A673 (cell line): Measurements from ENCODE around the gene KCNG2. TPM values are rescaled to one million over a fixed set of nuclear protein-coding genes. Genes with fewer than 3 reads are reported as not detected.

Experiments
- BruUV-seq: library from RNA; stranded (reverse); fragments of 400-500 nt; replicated peaks from 2 replicates; lab custom pipeline; 2021; lab: Mats Ljungman, UMichigan
- CTCF ChIA-PET: fragments of 300-600 bp; sonication (Branson Sonifier 250); formaldehyde crosslinking; loops from one replicate; lab custom pipeline; 2022; ENCODE audit warnings: antibody characterized with exemption; lab: Charles Lee
- POLR2A ChIA-PET: fragments of 300-600 bp; sonication (Branson Sonifier 250); formaldehyde crosslinking; loops from one replicate; lab custom pipeline; 2022; ENCODE audit warnings: antibody characterized with exemption; ENCODE audit not compliant: low non-redundant PET; lab: Charles Lee
- DNase-seq: peaks from one replicate; pipeline ENCODE4 v3.0.0-alpha.2; 2015; ENCODE audit warnings: low spot score
- H3K27ac ChIP-seq: fragments of 200-600 bp; sonication (generic); 2 replicates; pipeline ENCODE4 v1.5.1; 2016; ENCODE audit warnings: mixed run types, low read depth, mild to moderate bottlenecking, mixed read lengths, antibody characterized with exemption, low read length; ENCODE audit not compliant: poor library complexity, severe bottlenecking
- H3K27me3 ChIP-seq: fragments of 200-600 bp; sonication (generic); replicated peaks from 2 replicates; pipeline ENCODE4 v1.6.1; 2017; ENCODE audit warnings: mixed run types, low read depth, mild to moderate bottlenecking, mixed read lengths, antibody characterized with exemption, low read length; ENCODE audit not compliant: insufficient read depth, poor library complexity
- H3K36me3 ChIP-seq: fragments of 200-600 bp; sonication (generic); 2 replicates; pipeline ENCODE4 v1.6.1; 2016; ENCODE audit warnings: mixed run types, mild to moderate bottlenecking, mixed read lengths, antibody characterized with exemption, low read length; ENCODE audit not compliant: insufficient read depth, poor library complexity, severe bottlenecking
- H3K4me1 ChIP-seq: fragments of 200-600 bp; sonication (generic); 2 replicates; pipeline ENCODE4 v1.6.1; 2017; ENCODE audit warnings: mixed run types, mild to moderate bottlenecking, mixed read lengths, antibody characterized with exemption, low read length; ENCODE audit not compliant: insufficient read depth, poor library complexity, severe bottlenecking
- H3K4me3 ChIP-seq: fragments of 200-600 bp; sonication (generic); 2 replicates; pipeline ENCODE4 v1.5.1; 2016; ENCODE audit warnings: low read depth, mixed run types, mild to moderate bottlenecking, mixed read lengths, low read length; ENCODE audit not compliant: poor library complexity, severe bottlenecking
- H3K9me3 ChIP-seq: fragments of 200-600 bp; sonication (generic); 2 replicates; pipeline ENCODE4 v1.6.1; 2016; ENCODE audit warnings: mixed run types, low read depth, mild to moderate bottlenecking, mixed read lengths, antibody characterized with exemption, low read length; ENCODE audit not compliant: poor library complexity, severe bottlenecking
- EZH2 ChIP-seq: fragments of 200-600 bp; sonication (generic); IDR thresholded peaks from 2 replicates; pipeline ENCODE4 v1.6.1; 2017; ENCODE audit warnings: borderline replicate concordance, low read depth, mild to moderate bottlenecking, mixed read lengths, antibody characterized with exemption, low read length; ENCODE audit not compliant: poor library complexity, severe bottlenecking
- intact Hi-C: fragments of 100-400 bp; cut with micrococcal nuclease; formaldehyde crosslinking; loops from one replicate; pipeline ENCODE4 v1.10.0; 2022; ENCODE audit not compliant: unreplicated experiment
- total RNA-seq: library from RNA; stranded (reverse); gene quantifications from 2 replicates; pipeline ENCODE4 v1.2.3, GENCODE V29; 2021
- TF ChIP-seq, protein P1 (sequence below): fragments of 300-800, 200-600 bp; sonication (generic); conservative IDR thresholded peaks from 2 replicates; pipeline ENCODE4 v1.5.1; 2017; ENCODE audit warnings: low read depth, mild to moderate bottlenecking, antibody characterized with exemption, low read length, moderate library complexity, mixed read lengths

The KCNG2 gene
- total RNA-seq, 1 experiment from 2014 or later = not detected

DNA sequence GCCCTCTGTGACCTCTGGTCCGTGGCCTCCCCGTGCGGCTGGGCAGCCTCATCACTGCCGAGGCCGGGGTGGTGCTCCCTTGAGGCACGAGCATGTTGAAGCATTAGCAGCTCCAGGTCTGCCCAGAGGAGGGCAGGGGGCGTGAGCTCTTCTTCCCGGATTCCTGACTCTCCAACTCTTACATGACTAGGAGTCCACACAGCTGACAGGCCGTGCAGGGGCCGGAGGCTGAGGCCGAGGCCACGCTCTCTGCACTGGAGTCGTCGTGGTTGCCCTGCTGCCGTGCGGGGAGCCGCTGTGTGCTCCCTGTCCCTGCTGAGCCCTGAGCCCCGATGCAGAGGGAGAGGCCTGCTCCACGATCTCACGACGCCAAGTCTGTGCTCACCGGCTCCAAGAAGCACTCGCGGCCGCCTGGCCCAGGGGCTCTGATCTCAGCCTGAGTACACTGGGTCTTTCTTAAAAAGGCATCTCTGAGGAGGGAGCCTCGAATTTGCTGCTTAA is 19.4 kb upstream of the KCNG2 start:
- CTCF ChIA-PET = no interaction called here
- H3K9me3 ChIP-seq = no peaks in the 10 kb centered on the region
- no peak overlapping the region for H3K27ac ChIP-seq
- no peaks in the 10 kb centered on the region for H3K4me1 ChIP-seq
- TF ChIP-seq EZH2 = no peak
- TF ChIP-seq, protein P1, sequence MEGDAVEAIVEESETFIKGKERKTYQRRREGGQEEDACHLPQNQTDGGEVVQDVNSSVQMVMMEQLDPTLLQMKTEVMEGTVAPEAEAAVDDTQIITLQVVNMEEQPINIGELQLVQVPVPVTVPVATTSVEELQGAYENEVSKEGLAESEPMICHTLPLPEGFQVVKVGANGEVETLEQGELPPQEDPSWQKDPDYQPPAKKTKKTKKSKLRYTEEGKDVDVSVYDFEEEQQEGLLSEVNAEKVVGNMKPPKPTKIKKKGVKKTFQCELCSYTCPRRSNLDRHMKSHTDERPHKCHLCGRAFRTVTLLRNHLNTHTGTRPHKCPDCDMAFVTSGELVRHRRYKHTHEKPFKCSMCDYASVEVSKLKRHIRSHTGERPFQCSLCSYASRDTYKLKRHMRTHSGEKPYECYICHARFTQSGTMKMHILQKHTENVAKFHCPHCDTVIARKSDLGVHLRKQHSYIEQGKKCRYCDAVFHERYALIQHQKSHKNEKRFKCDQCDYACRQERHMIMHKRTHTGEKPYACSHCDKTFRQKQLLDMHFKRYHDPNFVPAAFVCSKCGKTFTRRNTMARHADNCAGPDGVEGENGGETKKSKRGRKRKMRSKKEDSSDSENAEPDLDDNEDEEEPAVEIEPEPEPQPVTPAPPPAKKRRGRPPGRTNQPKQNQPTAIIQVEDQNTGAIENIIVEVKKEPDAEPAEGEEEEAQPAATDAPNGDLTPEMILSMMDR = no peak
- POLR2A ChIA-PET = no interaction called here
- no TSS peak for BruUV-seq
- no peak overlapping the region for H3K4me3 ChIP-seq
- DNase-seq = no peak
- peaks cover 16% of the 10 kb centered on the region for H3K27me3 ChIP-seq
- no peaks in the 10 kb centered on the region for H3K36me3 ChIP-seq
- intact Hi-C loops = no loop called here

DNA sequence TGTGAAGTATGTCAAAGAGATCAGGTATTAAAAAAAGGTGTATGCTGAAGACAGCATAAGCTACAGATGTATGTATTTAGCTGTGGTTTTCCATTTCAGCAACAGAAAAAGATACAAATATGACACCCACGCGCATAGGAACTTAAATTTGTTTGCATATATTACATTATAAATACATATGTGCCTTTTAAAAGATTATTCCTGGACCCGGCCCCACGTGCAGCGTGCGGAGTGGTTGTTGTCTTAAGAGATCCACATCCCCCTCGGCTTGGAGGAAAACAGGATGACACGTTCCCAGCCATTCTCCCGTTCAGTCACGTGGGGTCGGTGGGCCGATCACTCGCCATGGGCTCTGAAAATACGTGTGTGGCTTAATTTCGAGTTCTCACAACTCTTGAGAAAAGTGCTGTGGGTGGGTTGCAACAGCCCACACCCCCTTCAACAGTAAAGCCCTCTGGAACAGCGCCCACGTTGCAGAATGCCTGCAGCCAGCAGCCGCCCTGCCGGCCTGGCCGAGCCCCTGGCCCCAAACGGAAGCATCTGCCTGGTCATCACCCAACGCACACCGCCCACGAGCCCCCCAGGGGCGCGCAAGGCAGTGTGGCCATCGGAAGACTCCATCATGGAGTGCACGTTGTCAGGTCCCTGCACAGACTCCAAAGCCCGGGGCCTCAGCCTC is 18.6 kb upstream of the KCNG2 start:
- Histone ChIP-seq H3K36me3 (no peaks in the 10 kb centered on the region), H3K27me3 (peaks cover 20% of the 10 kb centered on the region), H3K9me3 (no peaks in the 10 kb centered on the region), H3K4me3 (no peak overlapping the region), H3K27ac (no peak overlapping the region), H3K4me1 (no peaks in the 10 kb centered on the region)
- no peak for DNase-seq
- intact Hi-C loops = no loop called here
- ChIA-PET POLR2A (no interaction called here), CTCF (no interaction called here)
- TF ChIP-seq, protein P1 = no peak
- TF ChIP-seq EZH2 = no peak
- BruUV-seq = no TSS peak

DNA sequence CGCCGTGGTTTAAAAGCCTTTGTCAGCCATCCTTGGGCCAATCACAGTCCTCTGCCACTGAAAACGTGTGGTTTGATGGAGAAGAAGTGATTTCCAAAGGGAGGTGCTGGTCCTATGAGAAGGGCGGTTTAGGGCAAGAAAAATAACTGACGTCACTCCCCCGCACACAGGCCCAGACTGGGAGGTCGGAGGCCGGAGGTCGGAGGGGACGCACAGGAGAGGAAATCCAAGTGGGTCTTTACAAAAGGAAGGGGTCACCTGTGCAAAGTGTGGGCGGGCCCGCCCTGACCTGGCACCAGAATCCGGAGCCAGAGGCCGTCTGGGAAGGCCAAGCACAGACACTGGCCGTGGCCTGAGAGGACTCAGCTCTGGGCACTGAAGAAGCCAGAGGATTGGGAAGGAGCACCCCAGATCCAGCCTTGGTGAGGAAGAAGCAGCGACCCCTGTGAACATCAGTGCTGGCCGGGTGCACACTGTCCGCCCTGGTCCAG is 18.0 kb upstream of the KCNG2 start:
- CTCF ChIA-PET = no interaction called here
- peaks cover 24% of the 10 kb centered on the region for H3K27me3 ChIP-seq
- POLR2A ChIA-PET = no interaction called here
- no peak overlapping the region for H3K4me3 ChIP-seq
- no peaks in the 10 kb centered on the region for H3K4me1 ChIP-seq
- TF ChIP-seq, protein P1 = no peak
- no peak for TF ChIP-seq EZH2
- intact Hi-C loops = no loop called here
- no peaks in the 10 kb centered on the region for H3K9me3 ChIP-seq
- no TSS peak for BruUV-seq
- no peak for DNase-seq
- no peaks in the 10 kb centered on the region for H3K36me3 ChIP-seq
- H3K27ac ChIP-seq = no peak overlapping the region
